GM18508 (cell line): ENCODE results near the gene STARD6.
A peak's percentile ranks its signal among the peaks of the same experiment; 100 is the strongest.
"Not testable (repeated sequence)": the region's sequence is repeated elsewhere in the genome, so short reads cannot be mapped to it uniquely, and the experiment has no call there.

ENCODE experiments used
- ATAC-seq: cut with Tn5 transposase; IDR thresholded peaks from one replicate; pipeline ENCODE4 v1.9.1; 2021; ENCODE audit warnings: moderate number of reproducible peaks; ENCODE audit not compliant: insufficient read depth, unreplicated experiment

STARD6 gene

DNA sequence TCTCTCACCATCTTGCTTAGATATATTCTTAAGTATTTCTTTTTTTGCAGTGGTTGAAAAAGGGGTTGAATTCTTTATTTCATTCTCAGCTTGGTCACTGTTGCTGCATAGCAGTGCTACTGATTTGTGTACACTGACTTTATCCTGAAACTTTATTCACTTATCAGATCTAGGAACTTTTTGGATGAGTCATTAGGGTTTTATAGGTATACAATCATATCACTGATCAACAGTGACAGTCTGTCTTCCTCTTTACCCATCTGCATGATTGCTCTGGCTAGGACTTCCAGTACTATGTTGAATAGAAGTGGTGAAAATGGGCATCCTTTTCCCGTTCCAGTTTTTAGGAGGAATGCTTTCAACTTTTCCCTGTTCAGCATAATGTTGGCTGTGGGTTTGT lies 6.5 kb downstream of the STARD6 start:
- no peak for ATAC-seq

DNA sequence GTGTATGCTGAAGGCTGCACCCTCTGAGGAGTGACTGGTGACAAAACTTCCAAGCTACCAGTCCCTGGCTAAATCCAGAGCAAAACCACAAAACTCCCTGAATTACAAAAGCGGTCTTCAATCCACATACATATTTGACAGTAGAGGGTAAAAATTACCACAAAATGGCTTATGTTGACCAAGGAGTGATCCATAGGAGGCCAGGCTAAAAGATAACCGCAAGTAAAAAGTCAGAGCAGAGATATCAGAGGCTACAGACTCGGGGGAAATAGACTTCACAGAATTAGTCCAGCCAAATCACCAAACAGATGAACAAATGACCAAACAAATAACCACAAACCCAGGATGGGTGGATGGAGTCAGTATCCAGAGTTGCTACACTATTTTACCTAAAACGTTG lies 19.4 kb downstream of the STARD6 start:
- no peak for ATAC-seq

DNA sequence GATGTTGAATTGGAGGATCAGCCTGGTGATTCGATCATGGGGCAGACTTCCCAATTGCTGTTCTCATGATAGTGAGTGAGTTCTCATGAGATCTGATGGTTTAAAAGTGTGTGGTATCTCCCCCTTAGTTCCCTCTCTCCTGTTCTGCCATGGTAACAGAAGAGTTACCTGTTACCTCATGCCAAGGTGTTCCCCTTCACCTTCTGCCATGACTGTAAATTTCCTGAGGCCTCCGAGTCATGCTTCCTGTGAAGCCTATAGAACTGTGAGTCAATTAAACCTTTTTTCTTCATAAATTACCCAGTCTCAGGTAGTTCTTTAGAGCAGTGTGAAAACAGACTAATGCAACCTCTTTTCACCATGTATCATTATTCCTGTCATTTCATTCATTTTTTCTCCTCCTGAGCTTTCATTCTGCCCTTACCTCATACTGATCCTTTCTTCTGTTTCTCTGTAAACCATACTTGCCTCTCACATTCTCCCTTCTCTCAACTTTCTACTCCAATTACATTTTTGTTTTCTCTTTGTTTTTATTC lies 22.0 kb downstream of the STARD6 start:
- ATAC-seq, result no peak

DNA sequence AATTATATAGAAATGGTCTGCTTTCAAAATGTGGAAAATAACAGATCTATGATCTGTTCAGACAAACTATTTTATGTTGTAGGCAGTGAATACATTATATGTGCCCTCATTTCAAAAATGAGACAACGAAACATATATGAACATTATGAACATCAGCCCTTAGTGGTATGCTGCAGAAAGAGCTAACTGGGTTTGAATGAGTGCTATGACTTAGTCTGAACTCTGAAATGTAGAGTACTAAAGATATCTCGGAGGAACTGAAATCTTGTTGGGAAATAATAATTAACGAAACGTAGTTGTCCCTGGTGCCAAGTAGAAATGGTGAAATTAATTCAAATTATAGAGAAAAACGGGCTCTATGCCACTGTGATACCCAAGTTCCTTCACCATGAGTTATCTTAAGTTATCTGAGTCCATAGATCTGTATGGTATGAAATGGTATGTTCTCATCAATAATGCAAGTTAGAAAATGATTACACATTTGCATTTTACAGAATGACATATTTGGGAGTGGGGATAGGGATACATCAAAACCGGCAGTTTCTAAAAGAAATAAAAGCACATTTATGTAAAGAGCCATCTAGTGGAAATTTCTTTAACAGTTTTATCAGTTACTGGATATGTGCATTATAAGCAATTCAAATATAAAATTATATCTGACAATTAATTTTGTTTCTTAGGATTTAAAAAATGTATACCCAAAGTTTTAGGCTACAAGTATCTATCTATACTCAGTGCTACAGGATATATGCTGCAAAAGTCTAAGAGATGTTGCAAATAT lies 26.7 kb downstream of the STARD6 start:
- ATAC-seq, result no peak

DNA sequence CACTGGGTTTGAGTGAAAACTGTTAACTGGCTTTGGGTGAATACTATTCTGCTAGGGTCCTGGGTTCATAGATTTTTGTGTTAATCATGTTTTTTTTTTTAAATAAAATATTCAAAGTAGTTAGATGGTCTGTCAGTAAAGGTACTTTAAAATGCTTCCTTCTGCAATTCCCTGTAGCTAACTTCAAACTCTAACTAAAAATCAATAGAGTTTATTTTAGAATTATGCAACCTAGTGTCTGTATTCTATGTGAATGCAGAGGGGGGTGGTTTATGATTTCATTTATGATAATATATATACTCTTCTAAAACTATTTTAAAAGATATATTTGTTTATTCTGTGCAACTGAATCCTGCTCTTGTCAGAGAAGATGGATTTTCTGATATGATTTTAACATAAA lies 27.9 kb downstream of the STARD6 start:
- ATAC-seq, result no peak

DNA sequence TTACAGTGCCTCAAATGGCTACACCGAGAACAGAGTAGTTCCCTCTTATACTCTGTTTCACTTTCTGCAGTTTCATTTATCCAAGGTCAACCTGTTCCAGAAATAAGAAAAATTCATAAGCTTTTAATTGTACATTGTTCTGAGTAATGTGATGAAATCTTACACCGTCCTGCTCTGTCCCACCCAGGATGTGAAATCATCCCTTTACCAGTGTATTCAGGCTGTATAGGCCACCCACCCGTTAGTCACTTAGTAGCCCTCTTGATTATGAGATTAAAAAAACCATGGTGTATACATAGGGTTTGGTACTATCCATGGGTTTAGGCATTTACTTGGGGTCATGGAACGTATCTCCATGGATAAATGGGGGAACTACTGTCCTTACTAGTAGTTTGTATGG lies 29.8 kb downstream of the STARD6 start:
- no peak for ATAC-seq

DNA sequence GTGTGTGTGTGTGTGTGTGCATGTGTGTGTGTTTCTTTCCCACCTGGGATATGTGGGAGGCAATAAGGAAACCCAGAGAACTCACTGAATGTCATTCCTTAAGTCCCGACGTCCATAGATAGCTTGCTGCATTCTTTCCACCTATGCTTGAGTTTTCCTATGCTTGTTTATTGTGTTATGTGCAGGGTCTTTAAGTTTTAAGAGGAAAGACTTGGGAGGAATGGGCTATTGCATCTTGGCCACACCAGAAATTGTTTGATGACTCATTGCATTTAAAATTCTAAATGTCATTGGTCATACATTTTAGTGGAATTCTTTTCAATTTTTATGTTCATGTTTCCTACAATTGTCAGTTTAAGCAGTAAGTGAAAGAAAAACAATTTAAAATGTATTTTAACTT lies 33.7 kb downstream of the STARD6 start:
- ATAC-seq, result no peak

DNA sequence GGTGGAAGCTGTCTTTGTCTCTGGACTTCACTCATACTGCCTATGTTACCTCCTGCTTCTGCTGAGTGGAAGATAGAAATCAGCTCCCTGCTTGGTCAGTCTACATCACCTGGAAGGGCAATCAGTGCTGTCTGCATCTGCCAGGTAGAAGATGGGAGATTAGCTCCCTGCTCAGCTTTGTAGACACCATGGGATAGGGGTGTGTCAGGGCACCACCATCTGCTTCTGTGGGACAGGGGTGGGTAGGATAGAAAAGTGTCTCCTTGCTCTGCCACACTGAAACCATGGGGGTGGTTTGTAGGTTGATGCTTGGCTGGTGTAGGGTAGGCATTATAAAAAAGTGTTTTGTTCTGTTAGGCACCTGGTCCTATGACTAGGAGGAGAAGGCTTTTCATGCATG lies 34.1 kb downstream of the STARD6 start:
- ATAC-seq, result no peak

DNA sequence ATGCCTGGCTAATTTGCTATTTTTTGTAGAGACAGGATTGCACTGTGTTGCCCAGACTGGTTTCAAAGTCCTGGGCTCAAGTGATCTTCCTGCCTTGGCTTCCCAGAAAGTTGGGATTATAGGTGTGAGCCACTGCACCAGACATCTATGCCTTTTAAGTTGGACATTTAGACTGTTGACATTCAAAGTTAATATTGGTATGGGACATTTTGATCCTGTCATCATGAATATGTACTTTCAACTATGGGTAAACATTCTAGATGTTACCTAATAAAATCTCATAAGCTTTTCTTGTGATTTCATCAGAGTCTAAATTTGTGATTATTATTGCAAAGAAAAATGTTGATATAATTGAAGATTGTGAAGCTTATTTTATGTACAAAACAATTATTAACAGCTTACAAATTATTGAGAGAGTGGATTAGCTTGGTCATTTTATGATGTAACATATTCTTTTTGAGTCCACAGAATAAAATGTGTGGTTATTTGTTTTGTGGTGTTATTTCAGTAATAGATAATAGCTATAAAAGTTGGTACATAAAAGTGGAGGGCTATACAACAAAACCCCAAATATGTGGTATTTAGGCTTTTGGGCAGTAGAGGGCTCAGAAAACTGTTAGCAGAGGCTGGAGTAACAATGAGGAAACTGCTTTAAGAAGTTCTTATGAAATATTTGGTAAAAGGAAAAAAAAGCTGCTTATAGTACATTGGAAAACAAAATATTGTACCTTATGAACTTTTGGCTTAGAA lies 41.4 kb downstream of the STARD6 start:
- no peak for ATAC-seq

DNA sequence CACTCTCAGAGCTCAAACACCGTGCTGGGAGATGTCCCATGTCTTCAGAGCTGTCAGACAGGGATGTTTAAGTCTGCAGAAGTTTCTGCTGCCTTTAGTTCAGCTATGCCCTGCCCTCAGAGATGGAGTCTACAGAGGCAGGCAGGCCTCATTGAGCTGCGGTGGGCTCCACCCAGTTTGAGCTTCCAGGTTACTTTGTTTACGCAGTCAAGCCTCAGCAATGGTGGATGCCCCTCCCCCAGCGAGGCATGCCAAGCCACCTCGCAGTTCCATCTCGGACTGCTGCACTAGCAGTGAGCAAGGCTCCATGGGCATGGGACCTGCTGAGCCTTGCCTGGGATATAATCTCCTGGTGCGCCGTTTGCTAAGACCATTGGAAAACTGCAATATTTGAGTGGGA lies 48.1 kb downstream of the STARD6 start:
- ATAC-seq, result not testable (repeated sequence)

DNA sequence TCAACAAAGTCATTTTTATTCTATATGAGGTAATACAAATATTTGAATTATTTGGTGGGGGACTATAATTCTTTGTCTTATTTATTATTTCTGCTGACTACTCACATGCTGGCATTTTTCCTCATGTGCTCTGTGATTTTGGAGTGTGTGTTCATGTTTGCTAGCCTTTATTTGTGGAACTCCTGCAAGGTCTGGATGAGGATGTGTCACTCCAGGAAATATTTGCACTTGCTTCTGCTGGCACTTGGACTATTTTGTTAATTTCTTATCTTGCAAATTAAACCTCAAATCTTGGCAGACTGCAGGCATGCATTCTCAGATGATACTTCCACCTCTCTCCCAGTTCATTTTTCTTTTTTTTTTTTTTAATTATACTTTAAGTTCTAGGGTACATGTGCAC lies 54.2 kb downstream of the STARD6 start:
- ATAC-seq, result no peak

DNA sequence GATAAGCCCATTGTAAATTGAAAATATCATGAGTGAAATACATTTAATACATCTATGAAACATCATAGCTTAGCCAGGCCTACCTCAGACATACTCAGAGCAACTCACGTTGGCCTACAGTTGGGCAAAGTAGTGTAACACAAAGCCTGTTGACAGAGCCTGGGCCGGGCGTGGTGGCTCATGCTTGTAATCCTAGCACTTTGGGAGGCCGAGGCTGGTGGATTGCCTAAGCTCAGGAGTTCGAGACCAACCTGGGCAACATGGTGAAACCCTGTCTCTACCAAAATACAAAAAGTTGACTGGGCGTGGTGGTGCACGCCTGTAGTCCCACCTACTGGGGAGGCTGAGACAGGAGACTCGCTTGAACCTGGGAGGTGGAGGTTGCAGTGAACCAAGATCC lies 58.7 kb downstream of the STARD6 start:
- ATAC-seq, result not testable (repeated sequence)

DNA sequence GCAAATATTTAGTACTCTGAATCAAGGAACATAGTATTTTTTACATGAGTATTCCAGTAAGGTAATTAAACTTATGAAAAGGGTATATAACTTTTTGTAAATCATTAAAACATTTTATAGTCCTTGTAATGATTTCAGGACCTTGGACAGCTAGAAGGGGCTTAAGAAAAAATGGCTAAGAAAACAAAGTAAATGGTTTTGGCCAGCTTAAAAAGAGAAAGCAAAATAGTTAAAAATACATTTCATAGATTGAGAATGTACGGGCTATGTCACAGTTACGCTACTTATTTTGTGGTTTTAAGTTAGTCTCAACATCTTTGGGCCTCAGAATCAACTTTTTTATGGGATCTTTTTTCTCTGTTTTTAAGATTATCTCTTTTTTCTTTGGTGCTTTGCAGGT lies 61.6 kb downstream of the STARD6 start:
- ATAC-seq, result no peak

DNA sequence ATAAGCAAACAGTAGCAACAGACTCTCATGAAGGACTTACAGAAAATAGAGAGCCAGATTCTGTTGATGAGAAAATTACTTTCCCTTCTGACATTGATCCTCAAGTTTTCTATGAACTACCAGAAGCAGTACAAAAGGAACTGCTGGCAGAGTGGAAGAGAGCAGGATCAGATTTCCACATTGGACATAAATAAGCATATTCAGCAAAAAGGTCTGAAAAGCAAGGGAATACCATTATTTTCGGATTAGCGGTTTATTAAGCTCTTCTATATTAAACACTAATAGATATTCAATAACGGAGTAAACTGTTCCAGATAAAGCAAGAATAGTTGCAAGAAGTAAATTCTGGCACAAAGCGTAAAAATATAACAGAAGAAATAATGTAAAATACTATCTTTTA lies 63.4 kb downstream of the STARD6 start:
- ATAC-seq, result no peak

DNA sequence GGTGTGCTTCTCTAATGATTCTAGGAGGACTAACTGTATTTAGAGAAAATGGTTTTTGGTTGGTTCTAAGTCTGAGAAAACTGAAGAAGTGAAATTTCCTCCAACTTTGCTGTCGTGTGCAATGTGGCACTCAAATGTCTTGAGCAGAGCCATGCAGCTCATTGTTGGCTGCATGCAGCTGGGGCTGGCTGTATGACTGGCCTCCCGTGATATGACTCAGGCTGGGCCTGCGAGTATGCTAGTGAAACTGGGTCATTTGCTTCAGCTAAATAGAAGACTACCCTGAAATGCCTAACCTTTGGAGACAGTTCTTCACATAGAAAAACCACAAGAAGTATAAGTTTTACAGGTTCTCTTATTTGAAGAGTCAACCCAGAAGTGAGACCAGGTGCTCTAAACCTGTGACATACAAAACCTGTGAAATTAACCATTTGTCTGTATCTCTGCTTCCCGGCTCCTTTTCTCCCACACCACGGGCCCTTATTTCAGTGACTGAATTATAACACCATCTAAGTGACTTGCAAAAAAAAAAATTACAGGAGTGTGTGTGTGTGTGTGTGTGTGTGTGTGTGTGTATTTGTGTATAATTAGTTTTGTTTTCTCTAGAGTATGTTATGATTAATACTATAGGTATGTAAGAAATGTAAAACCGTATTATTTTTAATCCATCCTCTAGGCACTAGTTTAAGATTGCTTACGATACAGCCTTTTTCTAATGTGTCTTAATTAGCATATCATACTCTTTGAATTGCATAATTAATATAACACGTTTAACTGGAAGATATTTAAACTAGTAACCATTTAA lies 72.5 kb downstream of the STARD6 start:
- peak; percentile 99 for ATAC-seq

DNA sequence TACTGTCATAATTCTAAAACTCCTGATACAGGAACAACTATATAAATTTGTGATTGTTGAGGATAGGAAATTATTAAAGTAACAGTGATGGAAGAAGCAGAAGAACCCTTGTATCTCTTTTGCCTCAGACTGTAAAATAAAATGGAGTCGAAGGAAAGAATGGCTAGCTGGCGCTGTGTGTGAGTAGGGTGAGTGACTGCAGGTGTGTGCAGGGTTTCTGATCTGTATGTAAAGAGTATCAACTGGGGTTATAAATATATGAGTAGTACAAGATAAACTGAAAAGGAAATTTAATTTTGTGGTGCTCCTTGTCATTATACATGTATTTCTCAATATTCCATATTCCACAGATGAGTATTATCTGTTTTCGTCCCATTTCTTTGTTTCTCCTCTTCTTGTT lies 73.1 kb downstream of the STARD6 start:
- peak; percentile 10 for ATAC-seq

DNA sequence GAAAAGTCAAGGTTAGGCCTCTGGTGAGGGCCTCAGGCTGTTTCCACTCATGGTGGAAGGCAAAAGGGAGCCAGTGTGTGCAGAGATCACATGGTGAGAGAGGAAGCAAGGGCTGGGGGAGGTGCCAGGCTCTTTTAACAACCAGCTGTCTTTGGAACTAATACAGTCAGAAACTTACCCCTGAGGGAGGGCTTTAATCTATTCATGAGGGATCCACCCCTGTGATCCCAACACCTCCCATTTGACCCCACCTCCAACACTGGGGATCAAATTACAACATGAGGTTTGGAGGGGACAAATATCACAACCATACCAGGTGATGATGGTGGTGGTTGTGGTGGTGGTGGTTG lies 77.5 kb downstream of the STARD6 start:
- no peak for ATAC-seq

DNA sequence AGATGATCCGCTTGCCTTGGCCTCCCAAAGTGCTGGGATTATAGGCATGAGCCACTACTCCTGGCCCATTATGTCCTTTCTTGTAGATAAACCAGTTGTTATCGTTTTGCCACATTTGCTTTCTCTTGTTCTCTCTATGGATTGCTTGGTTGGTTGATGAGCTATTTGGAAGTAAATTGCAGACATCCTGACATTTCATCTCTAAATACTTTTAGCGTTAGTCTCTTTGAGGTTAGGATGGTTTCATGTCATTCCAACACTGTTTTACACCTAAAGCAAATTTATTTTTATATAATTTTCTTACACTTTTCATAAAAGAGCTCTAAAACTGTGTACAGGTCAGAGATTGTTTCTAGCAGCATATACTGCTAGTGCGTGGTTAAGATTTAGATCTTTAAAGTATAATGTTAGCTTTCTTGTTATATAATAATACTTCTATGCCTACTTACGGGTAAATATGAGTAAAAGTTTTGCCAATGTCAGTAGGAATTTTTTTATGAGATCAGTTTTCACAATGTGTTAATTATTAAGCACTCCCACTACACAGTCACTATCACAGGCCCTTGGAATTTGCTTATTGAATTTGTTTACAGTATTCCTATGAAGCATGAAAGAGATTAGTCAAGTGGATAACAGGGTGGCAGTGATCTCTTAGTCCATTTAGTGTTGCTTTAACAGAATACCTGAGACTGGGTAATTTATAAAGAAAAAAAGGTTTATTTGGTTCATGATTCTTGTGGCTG lies 78.0 kb downstream of the STARD6 start:
- no peak for ATAC-seq

DNA sequence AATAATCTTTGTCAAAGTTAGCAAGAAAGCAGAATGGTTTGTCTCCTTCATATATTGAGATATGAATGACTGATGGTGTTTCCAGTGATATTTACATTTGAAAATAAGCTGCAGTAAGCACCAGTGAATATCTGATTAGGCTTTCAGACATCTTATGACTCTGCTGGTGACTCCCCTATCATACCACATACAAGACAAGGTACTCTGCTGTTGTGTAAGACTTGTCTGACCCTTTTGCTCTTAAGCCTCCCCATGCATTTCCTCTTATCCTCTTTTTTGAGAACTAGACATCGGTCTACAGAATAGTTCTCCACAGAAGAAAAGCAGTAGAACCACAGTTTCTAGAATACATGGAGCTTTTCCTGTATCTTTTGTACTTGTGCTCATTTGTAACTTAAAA lies 79.0 kb downstream of the STARD6 start:
- ATAC-seq, result no peak

DNA sequence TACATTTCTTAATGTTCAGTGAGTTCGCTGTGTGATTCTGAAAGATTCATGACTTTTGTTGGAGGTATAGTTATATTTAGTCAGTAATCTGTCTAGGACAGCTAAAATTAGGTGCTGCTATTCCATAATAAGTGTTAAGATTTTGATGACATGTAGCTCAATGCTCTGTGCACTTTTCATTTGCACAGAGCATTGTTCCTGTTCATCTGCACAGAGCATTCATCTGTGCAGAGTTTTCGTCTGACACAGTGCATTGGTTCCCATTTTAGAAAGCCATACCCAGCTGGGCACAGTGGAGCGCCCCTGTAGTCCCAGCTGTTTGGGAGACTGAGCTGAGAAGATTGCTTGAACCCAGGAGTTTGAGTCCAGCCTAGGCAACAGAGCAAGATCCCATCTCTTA lies 79.8 kb downstream of the STARD6 start:
- ATAC-seq, result no peak
